GF-D8 (cell line): ENCODE measurements around the gene CCDC12.

Experiments used
- DNase-seq: peaks from one replicate; lab custom pipeline; 2025; lab: John Stamatoyannopoulos, UW

CCDC12 gene

DNA sequence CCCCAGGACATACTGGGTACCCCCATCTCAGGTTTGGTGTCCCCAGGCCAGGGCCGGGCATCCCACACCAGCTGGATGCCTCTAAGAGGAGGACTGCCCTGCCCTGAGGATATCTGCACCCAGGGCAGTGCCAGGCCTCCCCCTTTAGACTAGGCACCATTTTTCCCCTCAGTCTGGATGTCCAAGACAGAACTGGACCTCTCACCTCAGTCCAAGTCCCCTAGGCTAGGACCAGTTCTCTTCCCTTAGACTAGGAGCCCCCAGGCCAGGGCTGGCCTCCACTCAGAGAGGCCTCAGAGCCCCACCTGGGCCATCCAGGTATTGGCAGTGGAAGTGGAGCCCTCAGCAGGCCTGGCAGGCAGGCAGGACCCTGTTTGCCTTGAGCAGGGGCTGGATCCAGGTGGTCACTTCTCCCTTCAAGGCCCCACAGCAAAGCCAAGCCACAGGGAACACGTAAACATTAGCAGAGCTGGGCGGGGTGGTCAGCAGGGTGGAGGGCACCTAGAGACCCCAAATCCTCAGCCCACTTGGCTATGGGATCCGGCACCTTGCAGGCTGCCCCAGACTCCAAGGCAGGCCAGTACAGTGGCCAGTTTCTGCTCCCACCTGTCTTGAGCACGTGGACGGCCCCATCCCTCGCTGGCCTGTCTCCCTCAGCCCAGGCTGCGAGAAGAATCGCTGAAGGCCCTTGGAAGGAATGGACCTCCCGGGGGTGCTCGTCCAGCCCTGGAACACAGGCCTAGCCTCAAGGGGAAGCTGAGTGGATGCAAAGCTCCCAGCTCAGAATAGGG, 70.7 kb downstream of the CCDC12 start:
- no peak for DNase-seq

DNA sequence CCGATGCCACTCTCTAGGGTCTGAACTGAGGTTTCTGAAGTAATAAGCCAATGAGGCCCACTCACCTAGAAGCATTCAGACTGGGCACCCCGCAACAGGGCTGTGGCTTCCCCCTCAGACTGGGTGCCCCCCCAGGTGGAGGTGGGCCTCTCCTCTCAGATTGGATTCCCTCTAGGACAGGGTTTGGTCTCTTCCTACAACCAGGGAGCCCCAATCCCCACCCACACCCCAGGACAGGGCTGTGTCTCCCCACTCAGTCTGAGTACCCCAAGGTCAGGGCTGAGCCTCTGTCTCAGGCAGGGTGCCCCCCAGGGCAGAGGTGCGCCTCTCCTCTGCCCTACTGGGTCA, 71.4 kb downstream of the CCDC12 start:
- DNase-seq: no peak

DNA sequence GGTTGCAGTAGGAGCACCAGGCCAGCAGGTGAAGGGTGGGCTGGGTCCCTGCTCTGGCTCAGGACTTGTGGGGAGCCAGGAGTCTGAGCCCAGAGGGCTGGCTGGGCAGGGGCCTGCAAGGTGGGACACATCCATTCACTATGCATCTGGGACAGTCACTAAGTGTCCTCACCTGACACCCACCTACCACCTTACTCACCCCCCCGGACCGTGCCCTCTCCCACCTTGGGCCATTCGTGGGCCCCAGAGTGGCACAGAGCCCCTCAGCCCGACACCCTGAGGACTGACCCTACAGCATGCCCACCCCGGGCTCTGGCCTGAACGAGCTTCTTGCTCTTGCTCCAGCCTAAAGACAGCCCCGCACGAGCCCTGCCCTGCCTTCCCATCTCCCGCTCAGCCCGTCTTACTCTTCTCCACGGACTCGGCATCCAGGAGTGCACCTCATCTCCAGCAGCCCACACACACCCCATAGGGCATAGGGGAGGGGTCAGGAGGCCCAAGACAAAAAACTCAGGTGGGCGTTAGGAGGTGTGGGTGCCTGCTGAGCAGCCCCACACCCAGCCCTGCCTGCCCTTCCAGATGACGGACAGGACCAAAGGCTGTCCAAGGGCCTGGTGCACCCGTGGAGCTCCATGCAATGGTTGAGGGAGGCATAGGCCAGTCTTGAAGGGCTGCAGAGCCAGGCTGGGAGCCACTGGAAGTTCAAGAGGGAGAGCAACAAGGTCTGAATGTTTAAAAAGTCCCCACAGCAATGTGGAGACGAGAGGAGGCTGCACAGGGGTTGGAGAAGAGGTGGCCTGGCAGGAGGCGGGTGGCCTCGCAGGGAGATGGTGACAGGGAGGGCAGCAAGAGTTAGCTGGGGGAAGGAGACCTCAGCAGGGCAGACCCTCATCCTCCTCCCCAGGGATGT, 72.0 kb downstream of the CCDC12 start:
- no peak for DNase-seq

DNA sequence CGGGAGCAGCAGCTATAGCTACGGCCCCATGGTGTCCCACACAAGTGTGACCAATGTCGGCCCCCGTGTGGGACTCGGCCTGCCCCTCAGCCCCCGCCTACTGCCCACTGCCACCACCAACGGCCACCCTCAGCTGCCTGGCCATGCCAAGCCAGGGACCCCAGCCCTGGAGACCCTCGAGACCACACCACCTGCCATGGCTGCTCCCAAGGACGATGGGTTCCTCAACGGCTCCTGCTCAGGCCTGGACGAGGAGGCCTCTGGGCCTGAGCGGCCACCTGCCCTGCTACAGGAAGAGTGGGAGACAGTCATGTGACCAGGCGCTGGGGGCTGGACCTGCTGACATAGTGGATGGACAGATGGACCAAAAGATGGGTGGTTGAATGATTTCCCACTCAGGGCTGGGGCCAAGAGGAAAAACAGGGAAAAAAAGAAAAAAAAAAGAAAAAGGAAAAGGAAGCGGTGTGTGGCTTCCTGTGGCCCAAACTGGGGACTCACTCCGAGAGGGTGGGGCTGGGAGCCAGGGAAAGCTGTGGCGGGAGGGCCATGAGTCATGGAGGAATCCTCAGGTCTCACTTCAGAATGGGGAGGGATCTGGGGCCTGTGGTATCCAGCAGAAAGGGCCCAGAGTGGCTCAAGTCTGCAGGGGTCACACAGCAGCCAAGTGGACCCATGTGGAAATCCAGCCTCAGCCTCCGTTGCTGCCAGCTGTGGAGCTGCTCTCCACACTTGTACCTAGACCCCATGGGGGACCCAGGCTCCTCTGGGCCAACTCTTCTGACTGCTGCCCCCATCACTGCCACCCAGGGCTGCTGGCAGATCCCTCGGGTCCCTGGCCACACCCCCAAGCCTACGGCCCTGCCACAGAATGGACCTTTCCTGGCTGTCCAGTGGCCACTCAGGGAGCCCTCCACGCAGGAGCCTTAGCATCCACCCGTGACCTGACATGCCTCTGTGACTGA, 72.9 kb downstream of the CCDC12 start:
- no peak for DNase-seq

DNA sequence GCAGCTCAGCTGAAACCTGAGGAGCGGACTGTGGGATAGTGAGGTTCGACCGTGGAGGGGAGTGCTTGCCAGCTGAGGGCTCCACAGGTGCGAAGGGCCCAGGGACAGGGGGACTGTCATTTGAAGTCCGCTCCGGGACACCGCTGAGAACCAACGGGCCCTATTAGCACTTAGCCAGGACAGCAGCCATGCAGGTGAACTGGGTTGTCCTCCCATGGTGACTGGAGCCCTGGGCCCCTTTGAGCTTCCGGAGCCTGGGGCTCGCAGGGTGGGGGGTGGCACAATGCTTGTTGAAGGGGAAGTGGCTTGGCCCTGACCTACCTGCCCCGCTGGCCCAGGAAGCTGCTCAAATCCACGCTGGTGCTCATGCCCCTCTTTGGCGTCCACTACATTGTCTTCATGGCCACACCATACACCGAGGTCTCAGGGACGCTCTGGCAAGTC, 74.3 kb downstream of the CCDC12 start:
- no peak for DNase-seq

DNA sequence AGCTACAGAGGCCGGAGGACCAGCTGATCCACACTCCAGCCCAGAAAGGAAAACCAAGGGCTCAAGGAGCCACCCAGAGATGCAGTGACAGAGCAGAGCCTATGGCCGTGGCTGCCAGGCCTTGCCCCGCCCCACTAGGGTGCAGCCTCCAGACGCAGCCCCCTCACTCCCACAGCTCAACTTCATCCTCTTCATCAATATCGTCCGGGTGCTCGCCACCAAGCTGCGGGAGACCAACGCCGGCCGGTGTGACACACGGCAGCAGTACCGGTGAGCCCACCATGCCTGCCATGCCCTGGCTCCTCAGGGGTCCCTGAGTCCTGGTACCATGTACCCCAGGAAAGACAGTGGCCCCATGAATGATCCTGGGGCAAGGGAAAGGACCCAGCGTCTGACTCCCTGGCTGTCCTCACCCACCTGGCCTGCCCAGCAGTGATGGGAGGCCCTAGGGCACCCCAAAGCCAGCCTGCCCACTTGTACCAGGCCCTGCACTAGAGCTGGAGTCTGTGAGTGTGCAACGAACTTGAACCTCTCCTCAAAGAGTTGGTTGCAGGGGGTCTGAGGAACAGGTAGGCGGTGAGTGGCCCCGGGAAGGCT, 74.9 kb downstream of the CCDC12 start:
- no peak for DNase-seq

DNA sequence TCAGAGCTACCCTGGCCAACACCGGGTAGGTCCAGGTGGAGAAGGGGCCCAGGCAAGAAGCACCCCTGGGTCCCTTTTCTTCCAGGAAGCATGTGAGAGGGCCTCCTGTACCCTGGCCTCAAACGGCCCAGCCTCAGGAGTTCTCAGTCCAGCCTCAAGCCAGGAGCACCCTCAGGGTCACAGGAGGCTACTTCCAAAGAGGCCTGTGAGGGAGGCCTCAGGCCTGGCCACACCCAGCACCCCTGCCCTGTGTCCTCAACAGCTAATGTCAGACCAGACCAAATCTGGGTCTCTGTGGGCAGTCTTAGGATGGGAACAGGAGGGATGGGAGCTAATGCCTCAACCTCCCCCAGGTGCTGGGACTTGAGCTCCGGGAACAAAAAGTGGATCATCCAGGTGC, 75.5 kb downstream of the CCDC12 start:
- no peak for DNase-seq

DNA sequence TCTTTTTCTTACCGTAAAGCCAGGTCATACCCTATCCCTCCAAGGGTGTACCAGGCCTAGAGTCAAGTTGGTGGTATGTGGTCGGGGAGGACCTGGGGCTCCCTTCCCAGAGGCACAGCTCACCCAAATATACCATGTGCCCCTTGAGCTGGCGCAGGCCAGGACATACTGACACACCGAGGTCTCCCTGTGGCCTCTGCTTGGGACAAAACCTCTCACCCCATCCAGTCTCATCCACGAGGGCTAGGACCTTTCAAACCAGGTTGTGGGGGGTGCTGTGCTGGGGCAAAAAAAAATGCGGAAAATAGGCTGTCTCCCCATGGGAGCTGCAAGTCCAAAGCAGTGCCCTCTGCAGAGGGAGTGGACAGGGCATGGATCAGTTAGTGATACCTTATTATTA, 76.2 kb downstream of the CCDC12 start:
- no peak for DNase-seq

DNA sequence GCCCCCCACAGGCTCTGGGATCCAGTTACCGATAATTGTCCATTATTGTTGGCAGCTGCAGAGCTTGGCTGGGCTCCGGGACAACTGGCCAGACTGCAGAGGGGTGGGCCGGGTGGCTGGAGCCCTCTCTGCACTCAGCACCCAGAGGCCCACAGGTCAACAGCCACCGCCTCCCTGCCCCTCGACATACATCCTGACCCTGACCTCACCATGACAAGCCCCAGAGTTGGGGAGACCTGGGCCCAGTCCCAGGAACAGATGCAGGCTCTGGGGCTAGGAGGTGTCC, 76.6 kb downstream of the CCDC12 start:
- DNase-seq: no peak

DNA sequence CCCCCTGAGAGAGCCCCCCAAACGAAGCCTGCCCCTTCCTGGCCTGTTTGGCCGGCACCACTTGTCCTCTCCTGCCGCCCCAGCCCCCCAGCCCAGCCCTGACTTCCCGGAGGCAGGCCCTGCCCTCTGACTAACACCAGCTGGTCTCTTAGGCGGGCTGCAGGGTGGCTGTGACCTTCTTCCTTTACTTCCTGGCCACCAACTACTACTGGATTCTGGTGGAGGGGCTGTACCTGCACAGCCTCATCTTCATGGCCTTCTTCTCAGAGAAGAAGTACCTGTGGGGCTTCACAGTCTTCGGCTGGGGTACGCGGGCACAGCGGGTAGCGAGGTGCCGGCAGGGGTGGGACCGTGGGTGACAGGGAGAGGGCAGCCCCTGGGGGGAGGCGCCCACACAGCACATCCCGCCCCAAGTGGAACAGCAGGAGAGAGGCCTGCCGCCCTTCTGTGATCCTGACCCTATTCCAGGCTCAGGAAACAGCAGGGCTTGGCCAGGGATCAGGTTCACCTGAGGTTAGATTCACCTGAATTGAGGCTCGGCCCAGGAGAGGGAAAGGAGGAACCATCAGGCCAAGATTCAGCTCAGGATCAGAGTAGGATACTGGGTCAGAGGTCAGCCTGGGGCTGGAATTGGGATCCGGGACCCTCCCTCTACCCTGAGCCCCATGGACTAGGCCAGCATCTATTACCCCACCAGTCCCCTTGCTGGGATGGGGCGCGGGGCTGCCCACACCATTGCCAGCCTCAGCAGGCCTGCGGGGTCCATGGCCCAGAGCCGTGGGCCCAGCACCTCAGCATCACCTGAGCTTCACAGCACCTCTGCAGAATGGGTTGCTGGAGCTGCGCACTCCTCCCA, 77.2 kb downstream of the CCDC12 start:
- DNase-seq: no peak

DNA sequence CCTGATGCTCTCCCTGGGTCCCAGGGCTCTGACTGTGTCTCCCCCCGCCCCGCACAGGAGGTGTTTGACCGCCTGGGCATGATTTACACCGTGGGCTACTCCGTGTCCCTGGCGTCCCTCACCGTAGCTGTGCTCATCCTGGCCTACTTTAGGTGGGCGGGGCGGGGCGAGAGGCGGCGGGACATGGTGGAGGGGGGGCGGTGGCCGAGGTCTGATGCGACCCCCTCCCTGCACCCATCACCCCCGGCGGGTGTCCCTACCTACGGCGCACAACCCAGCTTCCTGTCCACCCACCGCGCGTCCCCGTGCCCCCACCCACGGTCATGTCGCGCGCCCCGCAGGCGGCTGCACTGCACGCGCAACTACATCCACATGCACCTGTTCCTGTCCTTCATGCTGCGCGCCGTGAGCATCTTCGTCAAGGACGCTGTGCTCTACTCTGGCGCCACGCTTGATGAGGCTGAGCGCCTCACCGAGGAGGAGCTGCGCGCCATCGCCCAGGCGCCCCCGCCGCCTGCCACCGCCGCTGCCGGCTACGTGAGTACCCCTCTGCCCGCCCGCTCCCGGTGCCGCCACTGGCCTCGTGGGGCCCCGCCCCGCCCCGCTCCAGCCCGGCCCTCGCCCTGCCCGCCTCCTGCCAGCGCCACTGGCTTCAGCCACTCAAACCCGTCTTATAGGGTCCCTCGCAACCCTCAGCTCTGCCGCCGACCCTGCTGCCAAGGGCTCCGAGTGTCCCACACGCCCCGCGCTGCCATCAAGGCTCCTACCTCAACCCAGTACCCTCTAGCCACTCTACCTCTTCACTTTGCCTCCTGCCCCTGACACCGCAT, 78.0 kb downstream of the CCDC12 start:
- DNase-seq: no peak

DNA sequence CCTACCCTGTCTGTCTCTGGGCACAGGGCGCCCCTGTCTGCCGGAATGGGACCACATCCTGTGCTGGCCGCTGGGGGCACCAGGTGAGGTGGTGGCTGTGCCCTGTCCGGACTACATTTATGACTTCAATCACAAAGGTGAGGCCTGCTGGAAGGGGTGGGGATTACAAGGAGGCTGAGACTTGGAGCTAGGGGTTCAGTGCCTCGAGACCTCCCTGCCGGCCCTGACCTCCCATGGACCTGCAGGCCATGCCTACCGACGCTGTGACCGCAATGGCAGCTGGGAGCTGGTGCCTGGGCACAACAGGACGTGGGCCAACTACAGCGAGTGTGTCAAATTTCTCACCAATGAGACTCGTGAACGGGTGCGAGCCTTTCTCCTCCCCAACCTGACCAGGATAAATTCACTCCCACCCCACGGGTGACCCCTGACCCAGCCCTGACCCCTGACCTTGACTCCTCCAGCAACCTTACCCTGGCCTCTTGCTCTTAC, 78.7 kb downstream of the CCDC12 start:
- DNase-seq: no peak

DNA sequence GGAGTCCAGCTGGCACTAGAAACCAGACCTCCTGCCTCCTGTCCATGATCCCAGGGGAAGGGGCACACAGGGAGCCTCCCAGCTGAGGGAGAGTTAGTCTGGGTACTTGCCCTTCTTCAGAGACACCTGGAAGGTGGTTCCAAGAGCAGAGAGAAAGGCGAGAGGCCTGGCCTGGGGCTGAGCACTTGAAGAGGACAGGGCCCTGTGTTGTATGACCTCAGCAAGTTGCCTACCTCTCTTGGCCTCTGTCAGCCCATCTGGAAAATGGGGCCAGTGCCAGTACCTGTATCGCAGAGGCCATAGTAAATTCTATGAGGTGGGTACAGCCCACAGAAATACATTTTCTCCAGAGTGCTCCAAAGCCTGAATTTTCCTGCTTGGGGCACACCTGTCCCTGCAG, 79.5 kb downstream of the CCDC12 start:
- no peak for DNase-seq

DNA sequence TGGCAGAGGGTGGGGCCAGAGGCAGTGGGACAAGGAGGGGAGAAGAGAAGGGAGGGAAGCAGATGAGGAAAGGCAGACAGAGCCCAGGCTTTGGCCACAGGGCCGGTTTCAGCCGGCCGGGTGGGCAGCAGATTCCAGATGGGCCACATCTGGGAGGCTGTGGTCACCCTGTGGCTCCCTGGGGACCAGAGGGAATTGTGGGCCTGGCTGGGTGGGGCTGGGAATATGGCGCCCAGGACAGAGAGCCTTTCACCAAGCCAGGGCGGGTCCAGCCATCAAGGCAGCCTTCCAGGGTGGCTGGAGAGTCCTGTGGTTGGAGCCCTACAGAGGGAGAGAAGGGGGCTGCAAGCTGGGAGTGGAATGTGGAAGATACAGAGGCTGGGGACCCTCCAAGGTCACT, 80.2 kb downstream of the CCDC12 start:
- DNase-seq: no peak

DNA sequence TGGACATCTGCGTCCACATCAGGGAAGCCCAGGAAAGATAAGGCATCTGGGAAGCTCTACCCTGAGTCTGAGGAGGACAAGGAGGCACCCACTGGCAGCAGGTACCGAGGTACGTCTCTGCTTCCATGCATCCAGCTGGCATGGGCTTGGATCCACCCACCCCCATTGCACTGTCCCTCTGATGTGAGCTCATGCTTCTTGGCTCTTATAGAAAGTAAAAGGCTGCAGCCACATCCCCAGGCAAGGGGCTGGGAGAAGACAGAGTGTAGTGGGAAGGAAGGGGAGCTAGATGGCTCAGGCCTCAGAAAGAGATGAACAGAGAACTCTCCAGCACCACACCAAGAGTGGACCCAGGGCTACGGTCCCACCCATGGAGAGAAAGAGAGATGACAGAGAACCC, 80.8 kb downstream of the CCDC12 start:
- no peak for DNase-seq

DNA sequence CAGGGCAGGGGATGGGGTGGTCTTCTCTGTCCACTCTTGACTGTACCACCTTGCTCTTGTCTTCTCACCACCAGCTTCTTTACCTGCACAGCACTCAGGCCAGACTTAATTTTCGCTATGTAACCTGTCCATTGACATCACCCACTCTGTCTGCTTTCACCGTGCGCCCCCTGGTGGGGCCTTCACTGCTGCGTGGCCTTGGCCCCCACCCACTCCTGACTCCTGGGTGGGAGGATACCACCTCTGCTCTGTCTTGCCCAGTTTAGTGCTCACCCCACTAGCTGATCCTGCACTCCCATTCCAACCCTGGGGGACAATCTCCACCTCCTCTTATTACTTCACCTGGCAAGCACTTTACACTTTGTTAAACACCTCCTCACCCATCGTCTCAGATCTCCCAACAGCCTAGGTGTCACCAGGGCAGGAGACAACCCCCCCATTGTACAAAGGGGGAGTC, 81.3 kb downstream of the CCDC12 start:
- no peak for DNase-seq

DNA sequence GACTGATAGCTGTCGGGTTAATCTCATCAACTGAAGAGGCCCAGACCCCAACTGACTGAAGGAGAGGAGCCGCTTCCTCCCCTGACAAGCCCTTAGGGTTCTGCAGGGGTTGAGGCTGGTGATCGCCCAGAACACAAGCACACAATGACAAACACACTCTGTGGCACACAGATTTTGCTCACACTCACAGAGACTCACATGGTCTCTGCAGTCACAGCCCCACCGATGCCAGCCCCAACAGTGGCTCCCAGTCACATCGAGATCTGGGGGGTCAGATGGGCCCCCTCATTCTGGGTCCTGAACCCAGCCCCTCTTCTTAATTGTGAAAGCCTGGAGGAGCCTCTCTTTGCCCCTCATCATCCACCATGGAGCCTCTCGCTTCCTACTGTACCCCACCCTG, 82.3 kb downstream of the CCDC12 start:
- no peak for DNase-seq

DNA sequence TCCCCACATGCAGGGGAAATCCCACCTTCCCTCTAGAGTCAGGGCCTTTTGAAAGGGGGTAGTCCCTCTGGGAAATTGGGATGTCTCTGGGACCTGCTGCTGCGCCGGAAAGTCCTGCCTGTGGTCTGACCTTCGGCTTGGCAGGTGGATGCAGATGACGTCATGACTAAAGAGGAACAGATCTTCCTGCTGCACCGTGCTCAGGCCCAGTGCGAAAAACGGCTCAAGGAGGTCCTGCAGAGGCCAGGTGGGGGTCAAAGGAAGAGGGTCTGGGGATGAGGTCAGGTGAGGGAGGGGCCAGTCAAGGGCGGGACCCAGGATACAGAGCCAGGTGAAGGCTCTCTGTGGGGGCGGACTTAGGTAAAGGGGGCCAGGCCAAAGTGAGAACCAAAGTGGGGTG, 82.8 kb downstream of the CCDC12 start:
- no peak for DNase-seq

DNA sequence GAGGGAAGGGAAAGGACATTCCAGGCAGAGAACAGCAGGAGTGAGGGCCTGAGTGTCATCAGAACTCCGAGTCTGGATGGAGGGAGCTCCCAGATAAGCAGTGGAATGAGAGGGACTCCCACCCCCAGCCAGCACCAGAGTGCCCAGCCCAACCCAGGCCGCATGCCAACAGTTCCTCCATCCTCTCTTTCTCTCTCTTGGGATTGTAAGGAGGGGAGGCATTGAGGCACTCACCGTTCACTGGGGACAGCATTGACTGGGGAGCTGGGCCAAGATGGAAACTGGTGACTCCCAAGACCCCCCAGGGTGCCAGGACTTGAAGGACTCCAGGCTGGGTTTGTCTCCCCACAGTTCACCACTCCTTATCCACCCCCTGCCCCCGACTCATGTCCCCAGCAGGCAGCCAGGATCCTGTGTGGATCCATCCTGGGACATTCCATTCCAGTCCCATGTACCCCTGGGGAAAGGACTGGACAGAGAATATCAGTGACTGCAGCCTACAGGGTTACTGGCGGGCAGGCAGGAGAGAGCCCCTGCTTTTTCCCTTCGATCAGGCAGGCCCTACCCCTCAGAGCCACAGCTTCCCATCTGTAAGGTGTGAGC, 83.3 kb downstream of the CCDC12 start:
- DNase-seq: no peak
